SH-SY5Y (cell line): ENCODE measurements around the gene CYB5R3.

ENCODE experiments used
- GATA2 ChIP-seq: IDR thresholded peaks from 2 replicates; pipeline ENCODE4 v1.6.1; 2011; ENCODE audit warnings: mild to moderate bottlenecking, low read depth, low read length
- GATA3 ChIP-seq: IDR thresholded peaks from 2 replicates; pipeline ENCODE4 v1.6.1; 2011; ENCODE audit warnings: low read depth, mild to moderate bottlenecking, low read length, moderate library complexity

The CYB5R3 gene

DNA sequence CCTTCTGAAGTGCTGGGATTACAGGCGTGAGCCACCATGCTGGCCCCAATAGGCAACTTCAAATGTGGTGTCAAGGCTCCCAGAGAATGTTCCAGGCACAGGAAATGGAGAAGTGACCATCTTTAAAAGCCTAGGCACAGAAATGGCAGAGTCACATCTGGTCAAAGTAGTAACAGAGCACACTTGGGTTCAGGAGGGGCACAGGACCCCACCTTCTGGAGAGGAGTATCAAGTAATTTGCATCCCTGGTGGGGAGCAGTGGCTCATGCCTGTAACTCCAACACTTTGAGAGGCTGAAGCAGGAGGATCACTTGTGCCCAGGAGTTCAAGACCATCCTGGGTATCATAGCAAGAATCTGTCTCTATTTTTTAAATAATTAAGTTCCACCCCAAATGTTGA lies 66.2 kb downstream of the CYB5R3 start:
- TF ChIP-seq GATA3 (no peak), GATA2 (no peak)

DNA sequence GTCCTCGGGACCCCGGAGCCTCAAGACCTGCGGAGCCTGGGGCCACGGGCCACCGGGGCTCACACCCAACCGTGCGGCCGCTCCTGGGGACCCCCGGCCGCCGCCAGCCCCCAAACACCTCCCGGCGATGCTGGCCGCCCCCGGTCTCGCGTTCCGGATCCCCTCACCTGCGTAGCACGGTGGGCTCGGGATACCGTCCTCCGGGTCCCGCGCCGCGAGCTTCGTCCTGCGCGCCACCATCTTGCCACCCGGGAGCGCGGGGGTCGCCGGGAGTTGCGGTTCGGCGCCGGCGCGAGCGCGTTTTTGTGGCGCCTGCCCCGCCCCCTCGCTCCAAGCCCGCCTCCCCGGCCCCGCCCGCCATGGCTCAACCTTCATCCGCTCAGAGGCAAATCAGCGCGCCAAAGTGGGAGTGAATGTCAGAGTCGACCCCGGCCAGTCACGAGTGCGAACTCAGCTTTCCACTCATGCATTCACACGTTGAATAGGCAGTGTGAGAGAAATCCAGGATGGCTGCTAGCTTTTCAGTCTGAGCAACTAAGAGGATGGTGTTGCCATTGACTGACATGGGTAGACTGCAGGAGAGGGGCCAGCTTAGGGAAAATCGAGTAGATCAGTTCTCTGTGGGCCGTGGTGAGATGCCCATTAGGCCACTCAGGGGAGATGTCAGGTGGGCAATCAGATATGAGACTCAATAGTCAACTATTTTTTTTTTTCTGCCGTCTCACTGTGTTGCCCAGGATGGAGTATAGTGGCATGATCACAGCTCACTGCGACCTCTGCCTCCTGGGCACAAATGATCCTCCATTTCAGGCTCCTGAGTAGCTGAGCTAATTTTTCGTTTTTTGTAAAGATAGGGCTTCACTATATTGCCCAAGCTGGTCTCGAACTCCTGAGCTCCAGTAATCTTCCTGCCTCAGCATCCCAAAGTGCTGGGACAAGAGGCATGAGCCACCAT lies 67.2 kb downstream of the CYB5R3 start:
- TF ChIP-seq GATA3 = no peak
- no peak for TF ChIP-seq GATA2

GRCh38 chr22:42577623-42578240 lies 71.5 kb downstream of the CYB5R3 start:
- TF ChIP-seq GATA3 (no peak), GATA2 (no peak)
